ENCODE results near the gene PIEZO2. TPM values are rescaled to one million over a fixed set of nuclear protein-coding genes. Genes with fewer than 3 reads are reported as not detected.

The PIEZO2 gene
- total and polyA plus RNA-seq, 2 of the 8 experiments (the other 6 are each of a cell fraction or from before 2014, with no cell fraction given) = 4.7 to 16.5 TPM

DNA sequence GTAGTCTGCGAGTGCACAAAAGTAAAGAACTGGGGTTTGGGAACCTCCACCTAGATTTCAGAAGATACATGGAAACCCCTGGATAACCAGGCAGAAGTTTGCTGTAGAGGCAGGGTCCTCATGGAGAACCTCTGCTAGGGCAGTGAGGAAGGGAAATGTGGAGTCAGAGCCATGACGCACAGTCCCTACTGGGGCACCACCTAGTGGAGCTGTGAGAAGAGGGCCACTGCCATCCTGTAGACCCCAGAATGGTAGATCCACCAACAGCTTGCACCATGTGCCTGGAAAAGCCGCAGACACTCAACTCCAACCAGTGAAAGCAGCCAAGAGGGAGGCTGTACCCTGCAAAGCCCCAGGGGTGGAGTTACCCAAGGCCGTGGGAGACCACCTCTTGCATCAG, 206.4 kb downstream of the PIEZO2 start:
- Histone ChIP-seq H3K27ac (ENCODE audit: low read depth, low read length) (no peak overlapping the region), H4K20me1 (replicated peaks in 1 of 2; ENCODE audit: control insufficient read depth in 1 of 2, insufficient read depth in 2 of 2, low read length in 2 of 2) (no peaks in the 10 kb centered on the region), H2AFZ (ENCODE audit: low read length) (no peak overlapping the region), H2BK15ac (ENCODE audit: low read length) (no peak overlapping the region), H3K23me2 (ENCODE audit: low read depth, low read length) (no peaks in the 10 kb centered on the region), H3K18ac (ENCODE audit: extremely low read depth, low read length) (no peak overlapping the region), H3K4ac (replicated peaks; ENCODE audit: insufficient read length, low read depth, low read length) (no peak overlapping the region), H2BK12ac (ENCODE audit: low read depth, low read length) (no peak overlapping the region), H3K23ac (ENCODE audit: insufficient read length) (no peak overlapping the region), H3K14ac (ENCODE audit: insufficient read length) (no peak overlapping the region), H4K5ac (ENCODE audit: insufficient read length, low read depth, low read length) (no peak overlapping the region), H2BK5ac (ENCODE audit: low read depth, low read length) (no peak overlapping the region), H3K4me1 (replicated peaks in 1 of 4; ENCODE audit: control insufficient read depth in 3 of 4, insufficient read depth in 4 of 4, low read length in 3 of 4) (no peaks in the 10 kb centered on the region), H2BK20ac (ENCODE audit: low read length) (no peak overlapping the region), H3K79me2 (ENCODE audit: control insufficient read depth in 1 of 2, insufficient read depth in 2 of 2, low read length in 2 of 2) (no peaks in the 10 kb centered on the region), H3K4me3 (ENCODE audit: extremely low read depth in 1 of 4, insufficient read depth in 2 of 4, low read depth in 3 of 4, low read length in 4 of 4) (no peak overlapping the region), H3K27me3 (replicated peaks in 1 of 4; ENCODE audit: control insufficient read depth in 3 of 4, extremely low read depth in 1 of 4, insufficient read depth in 3 of 4, low read length in 3 of 4) (no peaks in the 10 kb centered on the region), H3K79me1 (ENCODE audit: low read depth, low read length) (no peaks in the 10 kb centered on the region), H3K4me2 (ENCODE audit: insufficient read depth in 1 of 2, low read depth in 2 of 2, low read length in 2 of 2) (no peak overlapping the region), H2BK120ac (replicated peaks; ENCODE audit: low read depth, low read length) (no peak overlapping the region), H4K91ac (replicated peaks; ENCODE audit: insufficient read length, low read length) (no peak overlapping the region), H3K56ac (replicated peaks; ENCODE audit: insufficient read length, low read depth, low read length) (no peak overlapping the region), H2AK5ac (ENCODE audit: low read depth, low read length) (no peak overlapping the region), H3K36me3 (ENCODE audit: control insufficient read depth in 2 of 4, insufficient read depth in 4 of 4, low read length in 3 of 4) (peaks cover 0 to 4% (median 0%) of the 10 kb centered on the region in 4 experiments; a peak in 1 of 8 replicates), H4K8ac (ENCODE audit: extremely low read depth, insufficient read depth, low read length) (no peak overlapping the region), H3K9me3 (ENCODE audit: insufficient read depth in 2 of 2, low read depth in 1 of 2, low read length in 1 of 2) (peaks cover 6 to 19% of the 10 kb centered on the region in 2 experiments), H3K9ac (replicated peaks in 1 of 4; ENCODE audit: extremely low read depth in 1 of 4, low read depth in 3 of 4, low read length in 3 of 4) (no peak overlapping the region)
- FAIRE-seq (no peak), DNase-seq (ENCODE audit: low read depth in 1 of 2, low spot score in 2 of 2) (no peak)
- WGBS, 2 experiments (ENCODE audit: extremely low coverage in 1 of 2, insufficient coverage in 1 of 2, insufficient read length in 1 of 2, insufficient replicate concordance in 2 of 2, low coverage in 1 of 2, low lambda C conversion rate in 2 of 2, missing lambda C conversion rate in 1 of 2) = 82% methylated on average over 4 of the region's 4 CpGs; no CpG with 5 or more reads in 1 of the 2 experiments
- POLR2A ChIA-PET (ENCODE audit: partially characterized antibody) = no interaction called here
- CTCF ChIA-PET (ENCODE audit: partially characterized antibody) = interaction anchor here (1.2 kb wide), 1 partner anchor 16 kb away, joined by 4 read pairs; no protein-coding TSS in a partner anchor
- TF ChIP-seq, protein P1, sequence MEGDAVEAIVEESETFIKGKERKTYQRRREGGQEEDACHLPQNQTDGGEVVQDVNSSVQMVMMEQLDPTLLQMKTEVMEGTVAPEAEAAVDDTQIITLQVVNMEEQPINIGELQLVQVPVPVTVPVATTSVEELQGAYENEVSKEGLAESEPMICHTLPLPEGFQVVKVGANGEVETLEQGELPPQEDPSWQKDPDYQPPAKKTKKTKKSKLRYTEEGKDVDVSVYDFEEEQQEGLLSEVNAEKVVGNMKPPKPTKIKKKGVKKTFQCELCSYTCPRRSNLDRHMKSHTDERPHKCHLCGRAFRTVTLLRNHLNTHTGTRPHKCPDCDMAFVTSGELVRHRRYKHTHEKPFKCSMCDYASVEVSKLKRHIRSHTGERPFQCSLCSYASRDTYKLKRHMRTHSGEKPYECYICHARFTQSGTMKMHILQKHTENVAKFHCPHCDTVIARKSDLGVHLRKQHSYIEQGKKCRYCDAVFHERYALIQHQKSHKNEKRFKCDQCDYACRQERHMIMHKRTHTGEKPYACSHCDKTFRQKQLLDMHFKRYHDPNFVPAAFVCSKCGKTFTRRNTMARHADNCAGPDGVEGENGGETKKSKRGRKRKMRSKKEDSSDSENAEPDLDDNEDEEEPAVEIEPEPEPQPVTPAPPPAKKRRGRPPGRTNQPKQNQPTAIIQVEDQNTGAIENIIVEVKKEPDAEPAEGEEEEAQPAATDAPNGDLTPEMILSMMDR (IDR thresholded peaks at IDR 0.05; ENCODE audit: control extremely low read depth in 1 of 3, insufficient read depth in 1 of 3, low read depth in 1 of 3, low read length in 3 of 3) = peak in 2 of 3 experiments; percentile 5 to 33; a peak in 1 of 4 replicates
- TF ChIP-seq SIN3A (conservative IDR thresholded peaks at IDR 0.05 in 1 of 2, IDR thresholded peaks at IDR 0.05 in 1 of 2; ENCODE audit: low read depth in 1 of 2, low read length in 2 of 2) (no peak), MAFK (IDR thresholded peaks at IDR 0.05; ENCODE audit: low read depth, low read length) (no peak), CHD1 (IDR thresholded peaks at IDR 0.05; ENCODE audit: low read depth, low read length) (no peak), CEBPB (IDR thresholded peaks at IDR 0.05; ENCODE audit: low read depth, low read length) (no peak), TEAD4 (IDR thresholded peaks at IDR 0.05; ENCODE audit: low read depth, low read length) (no peak), POU5F1 (IDR thresholded peaks at IDR 0.05; ENCODE audit: low read depth, low read length) (no peak)
- TF ChIP-seq, protein P2, sequence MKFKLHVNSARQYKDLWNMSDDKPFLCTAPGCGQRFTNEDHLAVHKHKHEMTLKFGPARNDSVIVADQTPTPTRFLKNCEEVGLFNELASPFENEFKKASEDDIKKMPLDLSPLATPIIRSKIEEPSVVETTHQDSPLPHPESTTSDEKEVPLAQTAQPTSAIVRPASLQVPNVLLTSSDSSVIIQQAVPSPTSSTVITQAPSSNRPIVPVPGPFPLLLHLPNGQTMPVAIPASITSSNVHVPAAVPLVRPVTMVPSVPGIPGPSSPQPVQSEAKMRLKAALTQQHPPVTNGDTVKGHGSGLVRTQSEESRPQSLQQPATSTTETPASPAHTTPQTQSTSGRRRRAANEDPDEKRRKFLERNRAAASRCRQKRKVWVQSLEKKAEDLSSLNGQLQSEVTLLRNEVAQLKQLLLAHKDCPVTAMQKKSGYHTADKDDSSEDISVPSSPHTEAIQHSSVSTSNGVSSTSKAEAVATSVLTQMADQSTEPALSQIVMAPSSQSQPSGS (IDR thresholded peaks at IDR 0.05; ENCODE audit: low read length) = no peak
- TF ChIP-seq, protein P3, sequence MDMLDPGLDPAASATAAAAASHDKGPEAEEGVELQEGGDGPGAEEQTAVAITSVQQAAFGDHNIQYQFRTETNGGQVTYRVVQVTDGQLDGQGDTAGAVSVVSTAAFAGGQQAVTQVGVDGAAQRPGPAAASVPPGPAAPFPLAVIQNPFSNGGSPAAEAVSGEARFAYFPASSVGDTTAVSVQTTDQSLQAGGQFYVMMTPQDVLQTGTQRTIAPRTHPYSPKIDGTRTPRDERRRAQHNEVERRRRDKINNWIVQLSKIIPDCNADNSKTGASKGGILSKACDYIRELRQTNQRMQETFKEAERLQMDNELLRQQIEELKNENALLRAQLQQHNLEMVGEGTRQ (IDR thresholded peaks at IDR 0.05; ENCODE audit: low read length) = no peak
